ENCODE measurements around the gene LIPE.

The LIPE gene

DNA sequence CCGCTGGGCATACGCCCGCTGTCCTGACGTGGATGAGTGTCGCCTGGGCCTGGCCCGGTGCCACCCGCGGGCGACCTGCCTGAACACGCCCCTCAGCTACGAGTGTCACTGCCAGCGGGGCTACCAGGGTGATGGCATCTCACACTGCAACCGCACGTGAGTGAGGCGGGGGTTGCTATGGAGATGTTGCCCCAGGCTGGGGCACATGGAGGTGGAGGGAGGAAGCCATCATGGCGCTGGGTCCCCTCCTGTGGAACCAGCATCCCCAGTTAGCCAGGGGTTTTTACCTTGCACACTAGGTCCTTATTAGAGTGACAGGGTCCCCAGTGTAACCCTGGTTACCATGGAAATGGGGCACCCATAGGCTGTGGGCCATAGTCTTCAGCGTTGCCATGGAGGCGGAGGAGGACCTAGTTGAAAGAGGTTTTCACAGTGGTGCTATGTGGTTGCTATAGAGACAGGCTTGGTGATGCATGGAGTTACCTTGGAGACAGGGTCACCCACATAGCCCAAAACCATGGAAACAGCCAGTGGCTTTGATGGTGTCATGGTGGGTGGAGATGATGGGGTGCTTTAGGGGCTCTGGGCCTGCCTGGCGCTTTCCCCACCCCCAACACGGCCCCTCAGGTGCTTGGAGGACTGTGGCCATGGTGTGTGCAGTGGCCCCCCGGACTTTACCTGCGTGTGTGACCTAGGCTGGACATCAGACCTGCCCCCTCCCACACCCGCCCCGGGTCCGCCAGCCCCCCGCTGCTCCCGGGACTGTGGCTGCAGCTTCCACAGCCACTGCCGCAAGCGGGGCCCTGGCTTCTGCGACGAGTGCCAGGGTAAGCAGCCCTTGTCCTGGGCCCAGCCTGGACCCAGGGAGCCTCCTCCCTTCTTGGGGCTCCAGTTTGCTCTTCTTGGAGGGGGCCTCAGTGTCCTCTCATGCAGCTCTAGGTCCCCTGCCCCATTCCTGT is 74.6 kb downstream of the LIPE start:
- peak; percentile 95 for DNase-seq
